Kidney (tissue), 14 donors: ENCODE results near the gene OBSCN. TPM values are rescaled to one million over a fixed set of nuclear protein-coding genes. Genes with fewer than 3 reads are reported as not detected.

ENCODE experiments used
- DNase-seq, 5 donors: peaks; one replicate each; pipeline ENCODE4 v3.0.0-alpha.2; 2013 to 2020
- FAIRE-seq: peaks from 2 replicates; lab custom pipeline; 2012; peaks lifted over from hg19 to GRCh38; lab: Jason Lieb, UNC
- H3K27ac ChIP-seq, 2 donors: one replicate each; pipeline ENCODE4 v1.7.0; 2013; ENCODE audit warnings: low read depth in 2 of 2, low read length in 2 of 2, inconsistent platforms in 1 of 2
- H3K27me3 ChIP-seq: one replicate; pipeline ENCODE4 v1.7.1; 2013; ENCODE audit warnings: low read length, inconsistent platforms; ENCODE audit not compliant: control insufficient read depth, insufficient read depth
- H3K36me3 ChIP-seq, 3 donors: one replicate each; pipeline versions ENCODE4 v1.7.0 to v1.7.1; 2013; ENCODE audit warnings: low read length in 3 of 3, control low read depth in 1 of 3, inconsistent platforms in 1 of 3; ENCODE audit not compliant: insufficient read depth in 3 of 3, control insufficient read depth in 2 of 3
- H3K4me1 ChIP-seq, 3 donors: one replicate each; pipeline versions ENCODE4 v1.7.0 to v1.7.1; 2013; ENCODE audit warnings: low read length in 3 of 3, inconsistent platforms in 1 of 3, low read depth in 1 of 3; ENCODE audit not compliant: control insufficient read depth in 2 of 3, insufficient read depth in 2 of 3
- H3K4me3 ChIP-seq, 3 donors: one replicate each; pipeline versions ENCODE4 v1.7.0 to v1.8.1; 2013; ENCODE audit warnings: low read length in 3 of 3, control low read depth in 1 of 3, inconsistent platforms in 1 of 3
- H3K9ac ChIP-seq, 3 donors: one replicate each; pipeline versions ENCODE4 v1.7.0 to v1.7.1; 2013; ENCODE audit warnings: low read length in 3 of 3, control low read depth in 1 of 3, inconsistent platforms in 1 of 3
- H3K9me3 ChIP-seq, 3 donors: one replicate each; pipeline versions ENCODE4 v1.7.0 to v1.7.1; 2013; ENCODE audit warnings: low read length in 3 of 3, control low read depth in 1 of 3, inconsistent platforms in 1 of 3; ENCODE audit not compliant: control insufficient read depth in 2 of 3, insufficient read depth in 1 of 3
- CTCF ChIP-seq: IDR thresholded peaks from 3 replicates; pipeline ENCODE4 v1.5.1; 2012; ENCODE audit warnings: mild to moderate bottlenecking, moderate library complexity, borderline replicate concordance; ENCODE audit not compliant: insufficient read depth; ENCODE audit errors: extremely low read depth
- intact Hi-C: fragments of 100-400 bp; cut with DNase I; formaldehyde crosslinking; loops from one replicate; pipeline ENCODE4 v1.11.1; 2022
- polyA plus RNA-seq: library from polyadenylated mRNA; stranded (reverse); fragments of 350-450 nt; fragmentation: Illumina TruSeq; extraction: RNeasy Lipid Tissue Mini Kit (QIAGEN cat#74804); gene quantifications from one replicate; pipeline ENCODE4 v1.2.3, GENCODE V29; 2014; ENCODE audit warnings: low read depth, low replicate concordance; ENCODE audit not compliant: insufficient read depth
- total RNA-seq: library from RNA; stranded (reverse); fragmentation: NEBNext Ultra II Directional; extraction: Animal tissue kit (Norgen Biotek cat#: 25700); gene quantifications from one replicate; pipeline ENCODE4 v1.2.1, GENCODE V29; 2021
- donor health status: control.
- donor health status: control.
- donor health status: control.
- donor health status: control.
- donor health status: control.
- donor health status: DM: yes; HTN: yes; CAD: no.
- donor health status: Normal renal cell carcinoma (clear cell type).

OBSCN gene
- total and polyA plus RNA-seq, 2 donors from 2014 or later, result 14.5 to 30.0 TPM

- FAIRE-seq (no peak), DNase-seq (peak in 3 of 5 donors; percentile 35 to 60 (median 56))
- intact Hi-C loops, result no loop called here
- no peak overlapping the region for H3K9ac ChIP-seq
- no peaks in the 10 kb centered on the region for H3K9me3 ChIP-seq
- H3K4me3 ChIP-seq, result no peak overlapping the region
- no peaks in the 10 kb centered on the region for H3K27me3 ChIP-seq
- peaks cover 0 to 4% (median 0%) of the 10 kb centered on the region in 3 donors for H3K4me1 ChIP-seq
- H3K36me3 ChIP-seq, result peaks cover 0 to 3% (median 0%) of the 10 kb centered on the region in 3 donors
- peak overlapping the region in 1 of 2 donors; percentile 17 for H3K27ac ChIP-seq
- no peak for TF ChIP-seq CTCF
These were observed 28.8 kb upstream of the OBSCN start for GRCh38 chr1:228178737-228179684.

GRCh38 chr1:228180271-228180958, 27.4 kb upstream of the OBSCN start:
- Histone ChIP-seq H3K27ac (no peak overlapping the region), H3K4me1 (peaks cover 0 to 8% (median 0%) of the 10 kb centered on the region in 3 donors), H3K27me3 (no peaks in the 10 kb centered on the region), H3K36me3 (no peaks in the 10 kb centered on the region), H3K9ac (no peak overlapping the region), H3K4me3 (no peak overlapping the region), H3K9me3 (no peaks in the 10 kb centered on the region)
- intact Hi-C loops, result no loop called here
- DNase-seq (no peak), FAIRE-seq (no peak)
- TF ChIP-seq CTCF, result no peak

- H3K9ac ChIP-seq, result no peak overlapping the region
- no peaks in the 10 kb centered on the region for H3K36me3 ChIP-seq
- H3K4me3 ChIP-seq, result no peak overlapping the region
- H3K9me3 ChIP-seq, result no peaks in the 10 kb centered on the region
- no peaks in the 10 kb centered on the region for H3K27me3 ChIP-seq
- FAIRE-seq (no peak), DNase-seq (peak in 2 of 5 donors; percentile 22 to 39)
- peaks cover 0 to 8% (median 0%) of the 10 kb centered on the region in 3 donors for H3K4me1 ChIP-seq
- TF ChIP-seq CTCF, result no peak
- no peak overlapping the region for H3K27ac ChIP-seq
- intact Hi-C loops, result no loop called here
These were observed 26.7 kb upstream of the OBSCN start for GRCh38 chr1:228180959-228181644.
